Cardiac fibroblast (primary cell): Measurements from ENCODE around the gene KIF2C.

Source experiments
- DNase-seq, 2 donors: peaks; one replicate each; pipeline versions ENCODE4 v3.0.0 to v3.0.0-alpha.2; 2010; ENCODE audit warnings: low read depth in 2 of 2
- H3K4me3 ChIP-seq, 2 donors: replicated peaks in 1 of 2; 1 replicate in 1 of 2; 2 replicates in 1 of 2; pipeline ENCODE4 v1.5.1; 2011; ENCODE audit warnings: low read depth in 2 of 2, low read length in 2 of 2, mild to moderate bottlenecking in 2 of 2, moderate library complexity in 1 of 2
- CTCF ChIP-seq: IDR thresholded peaks from one replicate; pipeline ENCODE4 v1.5.1; 2011; ENCODE audit warnings: low read depth, mild to moderate bottlenecking, low read length, inconsistent platforms

The KIF2C gene

DNA sequence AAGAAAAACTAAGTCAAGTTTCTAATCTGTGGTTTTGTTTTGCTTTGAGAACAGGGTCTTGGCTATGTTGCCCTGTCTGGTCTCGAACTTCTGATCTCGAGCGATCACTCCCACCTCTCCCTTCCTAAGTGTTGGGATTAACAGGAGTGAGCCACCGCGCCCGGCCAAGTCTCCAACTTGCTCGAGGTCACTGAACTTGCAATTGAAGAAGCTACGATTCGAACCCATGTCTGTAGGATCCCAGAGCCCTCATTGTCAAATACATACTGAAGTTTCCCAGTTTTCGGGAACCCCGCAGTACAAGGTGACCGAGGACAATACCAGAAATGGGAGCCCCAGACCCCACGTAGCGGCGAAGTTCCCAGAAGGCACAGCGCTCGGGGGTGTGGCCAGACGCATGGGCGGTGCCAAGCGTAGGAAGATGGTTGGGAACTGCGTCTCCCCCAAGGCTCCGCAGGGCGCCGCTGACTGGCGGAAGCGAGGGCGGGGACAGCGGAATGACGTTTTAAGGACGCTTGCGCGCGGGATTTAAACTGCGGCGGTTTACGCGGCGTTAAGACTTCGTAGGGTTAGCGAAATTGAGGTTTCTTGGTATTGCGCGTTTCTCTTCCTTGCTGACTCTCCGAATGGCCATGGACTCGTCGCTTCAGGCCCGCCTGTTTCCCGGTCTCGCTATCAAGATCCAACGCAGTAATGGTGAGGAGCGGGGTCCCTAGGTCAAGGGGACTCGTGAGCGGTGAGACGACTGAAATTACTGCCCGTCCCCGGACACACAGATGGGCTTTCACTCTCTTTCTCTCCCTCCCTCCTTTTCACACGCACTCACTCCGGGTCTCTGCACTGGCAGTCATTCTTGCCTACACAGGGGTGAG lies at the start of gene KIF2C:
Gene KIF2C, plus strand, starts transcription at position 531 of the 872 bp plus-strand sequence. Its CDS starts 96 bp downstream, at position 627.
- H3K4me3 ChIP-seq = peak within 1 kb of the TSS; percentile 74 to 75
- peak; percentile 98 to 99 for DNase-seq
- TF ChIP-seq CTCF = no peak

GRCh38 chr1:44693159-44693558 lies 46.5 kb upstream of the KIF2C start:
- no peak for TF ChIP-seq CTCF
- H3K4me3 ChIP-seq = no peak overlapping the region
- no peak for DNase-seq

DNA sequence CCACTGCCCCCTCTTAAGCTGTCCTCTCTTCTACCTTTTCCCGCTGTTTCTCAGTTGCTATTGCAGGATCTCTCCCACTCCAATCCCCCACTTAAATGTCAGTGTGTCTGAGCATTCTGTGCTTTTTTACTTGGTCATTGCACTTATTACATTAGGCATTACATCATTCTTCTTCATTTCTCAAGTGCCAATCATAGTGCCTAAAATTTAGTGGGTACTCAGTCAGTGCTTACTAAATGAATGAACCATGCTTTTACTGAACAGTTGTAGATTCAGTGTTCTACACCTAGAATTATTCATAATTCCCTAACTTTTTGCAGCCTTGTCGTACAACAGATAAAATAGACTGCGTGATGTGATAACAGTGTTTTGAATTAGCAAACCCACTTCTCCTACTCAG lies 45.7 kb upstream of the KIF2C start:
- no peak overlapping the region for H3K4me3 ChIP-seq
- TF ChIP-seq CTCF = no peak
- no peak for DNase-seq

DNA sequence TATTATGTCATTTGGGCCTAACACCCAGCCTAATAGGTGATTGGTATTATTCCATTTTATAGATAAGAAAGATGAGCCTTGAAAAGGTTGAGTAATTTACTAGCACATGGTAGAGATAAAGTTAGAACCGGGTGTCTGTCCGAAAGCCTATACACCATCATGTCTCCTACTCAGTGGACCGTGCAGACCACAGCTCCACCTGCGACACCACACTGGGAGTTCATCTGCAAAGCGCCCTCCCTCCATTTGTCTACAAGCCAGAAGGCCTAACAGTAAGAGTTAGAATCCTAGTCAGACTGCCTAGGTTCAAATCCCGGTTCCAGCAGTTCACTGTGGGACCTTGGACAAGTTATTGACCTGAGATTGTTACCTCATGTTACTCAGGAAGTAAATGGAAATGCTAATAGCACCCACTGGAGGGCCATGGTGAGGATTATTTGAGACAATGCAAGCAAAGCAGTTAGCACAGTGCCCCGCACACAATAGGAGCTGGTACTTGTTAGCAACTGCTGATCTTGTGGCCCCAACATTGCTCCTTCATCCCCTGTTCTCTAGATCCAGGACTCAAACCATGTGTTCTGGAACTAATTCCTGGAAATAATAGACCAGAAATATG lies 44.7 kb upstream of the KIF2C start:
- no peak for DNase-seq
- H3K4me3 ChIP-seq = no peak overlapping the region
- no peak for TF ChIP-seq CTCF

- no peak for TF ChIP-seq CTCF
- H3K4me3 ChIP-seq = no peak overlapping the region
- DNase-seq = no peak
These were observed 44.0 kb upstream of the KIF2C start for GRCh38 chr1:44695671-44696070.

GRCh38 chr1:44696101-44696500 lies 43.5 kb upstream of the KIF2C start:
- TF ChIP-seq CTCF = no peak
- DNase-seq = no peak
- no peak overlapping the region for H3K4me3 ChIP-seq
